ENCODE results near the gene PHF5A. TPM values are rescaled to one million over a fixed set of nuclear protein-coding genes. Genes with fewer than 3 reads are reported as not detected.

The PHF5A gene
- total RNA-seq, 1 experiment from 2014 or later = 62.9 TPM

DNA sequence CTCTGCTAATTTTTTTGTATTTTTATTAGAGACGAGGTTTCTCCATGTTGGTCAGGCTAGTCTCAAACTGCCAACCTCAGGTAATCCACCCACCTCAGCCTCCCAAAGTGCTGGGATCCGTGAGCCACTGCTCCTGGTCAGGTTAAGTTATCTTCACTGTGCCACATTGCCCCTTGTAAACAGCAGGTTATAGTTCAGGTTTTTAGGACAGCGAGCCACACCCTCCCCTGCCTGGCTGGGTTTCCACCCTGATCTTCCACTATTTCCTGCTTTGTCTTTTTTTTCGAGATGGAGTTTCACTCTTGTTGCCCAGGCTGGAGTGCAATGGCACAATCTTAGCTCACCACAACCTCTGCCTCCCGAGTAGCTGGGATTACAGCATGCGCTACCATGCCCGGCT lies 16.5 kb upstream of the PHF5A start:
- Histone ChIP-seq H3K27ac (no peak overlapping the region), H3K4me2 (no peak overlapping the region), H3K4me1 (replicated peaks; ENCODE audit: insufficient read depth) (no peaks in the 10 kb centered on the region), H3K79me2 (ENCODE audit: low read depth) (peaks cover 95% of the 10 kb centered on the region), H4K20me1 (ENCODE audit: insufficient read depth) (peaks cover 96% of the 10 kb centered on the region), H2AFZ (no peak overlapping the region), H3K36me3 (ENCODE audit: low read depth) (no peaks in the 10 kb centered on the region), H3K9me2 (ENCODE audit: insufficient read depth) (no peaks in the 10 kb centered on the region), H3K9me3 (ENCODE audit: insufficient read depth, low read depth) (no peaks in the 10 kb centered on the region), H3F3A (ENCODE audit: insufficient read depth, low read depth) (peaks cover 4% of the 10 kb centered on the region; the same call in 1 of the 2 replicates), H3K4me3 (no peak overlapping the region), H3K27me3 (ENCODE audit: insufficient read depth, low read depth) (no peaks in the 10 kb centered on the region)
- CTCF ChIA-PET = no interaction called here
- DNase-seq = no peak
- no TSS peak for BruUV-seq (replicated peaks)
- TF ChIP-seq, protein P1, sequence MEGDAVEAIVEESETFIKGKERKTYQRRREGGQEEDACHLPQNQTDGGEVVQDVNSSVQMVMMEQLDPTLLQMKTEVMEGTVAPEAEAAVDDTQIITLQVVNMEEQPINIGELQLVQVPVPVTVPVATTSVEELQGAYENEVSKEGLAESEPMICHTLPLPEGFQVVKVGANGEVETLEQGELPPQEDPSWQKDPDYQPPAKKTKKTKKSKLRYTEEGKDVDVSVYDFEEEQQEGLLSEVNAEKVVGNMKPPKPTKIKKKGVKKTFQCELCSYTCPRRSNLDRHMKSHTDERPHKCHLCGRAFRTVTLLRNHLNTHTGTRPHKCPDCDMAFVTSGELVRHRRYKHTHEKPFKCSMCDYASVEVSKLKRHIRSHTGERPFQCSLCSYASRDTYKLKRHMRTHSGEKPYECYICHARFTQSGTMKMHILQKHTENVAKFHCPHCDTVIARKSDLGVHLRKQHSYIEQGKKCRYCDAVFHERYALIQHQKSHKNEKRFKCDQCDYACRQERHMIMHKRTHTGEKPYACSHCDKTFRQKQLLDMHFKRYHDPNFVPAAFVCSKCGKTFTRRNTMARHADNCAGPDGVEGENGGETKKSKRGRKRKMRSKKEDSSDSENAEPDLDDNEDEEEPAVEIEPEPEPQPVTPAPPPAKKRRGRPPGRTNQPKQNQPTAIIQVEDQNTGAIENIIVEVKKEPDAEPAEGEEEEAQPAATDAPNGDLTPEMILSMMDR (conservative IDR thresholded peaks at IDR 0.05) = no peak
- no peak for TF ChIP-seq EZH2 (IDR thresholded peaks at IDR 0.05; ENCODE audit: low read depth)
- POLR2A ChIA-PET (ENCODE audit: unreplicated experiment) = no interaction called here
- intact Hi-C loops (cut with micrococcal nuclease; ENCODE audit: unreplicated experiment) = no loop called here

DNA sequence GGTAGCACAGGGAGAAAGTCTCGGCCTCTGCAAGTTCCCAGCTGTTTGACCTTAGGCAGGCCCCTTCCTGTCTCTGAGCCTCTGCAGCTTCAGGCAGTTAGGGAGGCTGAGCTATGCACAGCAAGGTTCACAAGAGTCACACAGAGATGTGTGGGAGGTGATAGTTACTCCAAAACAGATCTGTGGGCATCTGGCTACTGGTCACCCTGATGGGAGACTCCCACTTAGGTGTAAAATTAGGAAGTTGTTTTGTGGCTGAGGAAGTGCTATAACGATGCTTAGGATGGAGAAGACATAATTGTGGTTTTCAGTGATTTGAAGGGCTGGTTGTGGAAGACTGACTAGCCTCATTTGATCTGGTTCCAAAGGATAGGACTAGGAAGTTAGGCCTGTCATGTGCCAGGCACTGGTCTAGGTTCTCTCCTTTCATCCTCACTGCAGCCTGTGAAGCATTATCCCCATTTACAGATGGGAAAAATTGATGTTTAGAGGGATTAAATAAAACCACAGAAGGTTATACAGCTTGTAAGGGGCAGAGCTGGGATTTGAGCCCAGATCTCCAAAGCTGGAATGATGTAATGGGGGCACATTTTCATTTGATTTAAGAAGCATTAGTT lies 13.9 kb upstream of the PHF5A start:
- Histone ChIP-seq H3K79me2 (ENCODE audit: low read depth) (peaks cover 95% of the 10 kb centered on the region), H3F3A (ENCODE audit: insufficient read depth, low read depth) (no peaks in the 10 kb centered on the region; the same call in 1 of the 2 replicates), H3K36me3 (ENCODE audit: low read depth) (no peaks in the 10 kb centered on the region), H3K4me1 (replicated peaks; ENCODE audit: insufficient read depth) (no peaks in the 10 kb centered on the region), H4K20me1 (ENCODE audit: insufficient read depth) (peaks cover 96% of the 10 kb centered on the region), H2AFZ (no peak overlapping the region), H3K4me2 (no peak overlapping the region), H3K9me2 (ENCODE audit: insufficient read depth) (no peaks in the 10 kb centered on the region), H3K27ac (no peak overlapping the region), H3K9me3 (ENCODE audit: insufficient read depth, low read depth) (no peaks in the 10 kb centered on the region), H3K27me3 (ENCODE audit: insufficient read depth, low read depth) (no peaks in the 10 kb centered on the region), H3K4me3 (no peak overlapping the region)
- BruUV-seq (replicated peaks) = no TSS peak
- intact Hi-C loops (cut with micrococcal nuclease; ENCODE audit: unreplicated experiment) = no loop called here
- POLR2A ChIA-PET (ENCODE audit: unreplicated experiment) = no interaction called here
- no peak for DNase-seq
- CTCF ChIA-PET = no interaction called here
- TF ChIP-seq, protein P1 (conservative IDR thresholded peaks at IDR 0.05) = no peak
- no peak for TF ChIP-seq EZH2 (IDR thresholded peaks at IDR 0.05; ENCODE audit: low read depth)

DNA sequence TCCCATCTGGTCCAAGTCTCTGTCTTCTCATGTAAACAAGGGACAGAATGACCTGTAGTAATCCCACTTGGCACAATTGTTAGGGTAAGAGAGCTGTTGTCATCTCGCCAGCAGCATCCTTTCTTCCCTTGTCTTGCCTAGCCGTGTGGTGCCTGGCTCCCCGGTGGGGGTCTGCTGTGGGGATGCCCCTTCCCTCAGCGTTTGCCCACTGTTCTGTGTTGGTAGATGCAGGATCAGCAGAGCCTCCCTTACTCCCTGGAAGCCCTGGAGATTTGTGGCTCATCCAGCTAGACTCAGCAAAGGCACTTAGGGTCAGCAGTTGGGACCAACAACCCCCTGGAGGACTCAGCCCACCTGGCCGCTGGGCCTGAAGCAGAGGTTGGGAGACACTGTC lies 13.4 kb upstream of the PHF5A start:
- H3K79me2 ChIP-seq (ENCODE audit: low read depth) = peaks cover 94% of the 10 kb centered on the region
- H3K4me3 ChIP-seq = no peak overlapping the region
- no peaks in the 10 kb centered on the region; the same call in 1 of the 2 replicates for H3F3A ChIP-seq (ENCODE audit: insufficient read depth, low read depth)
- POLR2A ChIA-PET (ENCODE audit: unreplicated experiment) = no interaction called here
- peaks cover 96% of the 10 kb centered on the region for H4K20me1 ChIP-seq (ENCODE audit: insufficient read depth)
- H3K4me1 ChIP-seq (replicated peaks; ENCODE audit: insufficient read depth) = no peaks in the 10 kb centered on the region
- CTCF ChIA-PET = interaction anchor here (0.6 kb wide), 1 partner anchor 22 kb away, joined by 3 read pairs; no protein-coding TSS in a partner anchor
- H3K27me3 ChIP-seq (ENCODE audit: insufficient read depth, low read depth) = no peaks in the 10 kb centered on the region
- no peak overlapping the region for H2AFZ ChIP-seq
- H3K9me2 ChIP-seq (ENCODE audit: insufficient read depth) = no peaks in the 10 kb centered on the region
- H3K4me2 ChIP-seq = no peak overlapping the region
- no TSS peak for BruUV-seq (replicated peaks)
- DNase-seq = no peak
- TF ChIP-seq, protein P1 (conservative IDR thresholded peaks at IDR 0.05) = no peak
- TF ChIP-seq EZH2 (IDR thresholded peaks at IDR 0.05; ENCODE audit: low read depth) = no peak
- no peaks in the 10 kb centered on the region for H3K9me3 ChIP-seq (ENCODE audit: insufficient read depth, low read depth)
- intact Hi-C loops (cut with micrococcal nuclease; ENCODE audit: unreplicated experiment) = no loop called here
- H3K27ac ChIP-seq = no peak overlapping the region
- no peaks in the 10 kb centered on the region for H3K36me3 ChIP-seq (ENCODE audit: low read depth)

Data from PC-9 (cell line).